KMS-11 (cell line): ENCODE results near the gene DSC2.

Experiments used
- H2AFZ ChIP-seq: fragments of 200-600 bp; sonication (generic); 2 replicates; pipeline ENCODE4 v1.6.1; 2016; ENCODE audit warnings: antibody characterized with exemption, mixed run types, low read depth
- H3K27ac ChIP-seq: fragments of 200-600 bp; sonication (generic); 2 replicates; pipeline ENCODE4 v1.6.1; 2016; ENCODE audit warnings: mild to moderate bottlenecking, mixed run types
- H3K27me3 ChIP-seq: fragments of 200-600 bp; sonication (generic); 2 replicates; pipeline ENCODE4 v1.6.1; 2017; ENCODE audit warnings: mild to moderate bottlenecking, low read depth, mixed run types, moderate library complexity; ENCODE audit not compliant: insufficient read depth
- H3K36me3 ChIP-seq: fragments of 200-600 bp; sonication (generic); 2 replicates; pipeline ENCODE4 v1.6.1; 2017; ENCODE audit warnings: mild to moderate bottlenecking, mixed run types; ENCODE audit not compliant: insufficient read depth
- H3K4me1 ChIP-seq: fragments of 200-600 bp; sonication (generic); 2 replicates; pipeline ENCODE4 v1.6.1; 2016; ENCODE audit warnings: mild to moderate bottlenecking, low read depth, mixed run types; ENCODE audit not compliant: poor library complexity, severe bottlenecking
- H3K4me2 ChIP-seq: fragments of 200-600 bp; sonication (generic); 2 replicates; pipeline ENCODE4 v1.7.0; 2016; ENCODE audit warnings: mild to moderate bottlenecking, mixed run types
- H3K4me3 ChIP-seq: fragments of 200-600 bp; sonication (generic); IDR thresholded peaks from 2 replicates; pipeline ENCODE4 v1.6.1; 2017; ENCODE audit warnings: low read depth, low read length, mixed read lengths; ENCODE audit not compliant: insufficient read depth
- H3K79me2 ChIP-seq: fragments of 200-600 bp; sonication (generic); 2 replicates; pipeline ENCODE4 v1.6.1; 2016; ENCODE audit warnings: low read depth, mixed run types; ENCODE audit not compliant: insufficient read depth
- H3K9ac ChIP-seq: fragments of 200-600 bp; sonication (generic); 2 replicates; pipeline ENCODE4 v1.6.1; 2016; ENCODE audit warnings: mild to moderate bottlenecking, mixed run types
- H4K20me1 ChIP-seq: fragments of 200-600 bp; sonication (generic); 2 replicates; pipeline ENCODE4 v1.6.1; 2016; ENCODE audit warnings: mild to moderate bottlenecking, mixed run types; ENCODE audit not compliant: insufficient read depth
- CTCF ChIP-seq: fragments of 200-600 bp; sonication (generic); conservative IDR thresholded peaks from 2 replicates; pipeline ENCODE4 v1.6.1; 2017; ENCODE audit warnings: low read depth, mild to moderate bottlenecking, antibody characterized with exemption, low read length, moderate library complexity, mixed read lengths

Gene DSC2

GRCh38 chr18:31057917-31058316, 44.3 kb downstream of the DSC2 start:
- no peak overlapping the region for H3K4me2 ChIP-seq
- H3K4me3 ChIP-seq, result no peak overlapping the region
- no peak overlapping the region for H2AFZ ChIP-seq
- no peaks in the 10 kb centered on the region for H3K4me1 ChIP-seq
- TF ChIP-seq CTCF, result no peak
- no peaks in the 10 kb centered on the region for H3K36me3 ChIP-seq
- no peaks in the 10 kb centered on the region for H3K79me2 ChIP-seq
- no peaks in the 10 kb centered on the region for H4K20me1 ChIP-seq
- H3K9ac ChIP-seq, result no peak overlapping the region
- H3K27me3 ChIP-seq, result no peaks in the 10 kb centered on the region
- no peak overlapping the region for H3K27ac ChIP-seq

GRCh38 chr18:31057051-31057450, 45.2 kb downstream of the DSC2 start:
- no peak overlapping the region for H2AFZ ChIP-seq
- no peaks in the 10 kb centered on the region for H3K36me3 ChIP-seq
- H3K27ac ChIP-seq, result no peak overlapping the region
- no peak overlapping the region for H3K9ac ChIP-seq
- TF ChIP-seq CTCF, result no peak
- no peak overlapping the region for H3K4me2 ChIP-seq
- no peaks in the 10 kb centered on the region for H3K27me3 ChIP-seq
- no peaks in the 10 kb centered on the region for H4K20me1 ChIP-seq
- H3K4me3 ChIP-seq, result no peak overlapping the region
- no peaks in the 10 kb centered on the region for H3K79me2 ChIP-seq
- H3K4me1 ChIP-seq, result no peaks in the 10 kb centered on the region

GRCh38 chr18:31056296-31056695, 45.9 kb downstream of the DSC2 start:
- Histone ChIP-seq H3K4me1 (no peaks in the 10 kb centered on the region), H3K79me2 (no peaks in the 10 kb centered on the region), H2AFZ (no peak overlapping the region), H3K27me3 (no peaks in the 10 kb centered on the region), H4K20me1 (no peaks in the 10 kb centered on the region), H3K36me3 (no peaks in the 10 kb centered on the region), H3K27ac (no peak overlapping the region), H3K9ac (no peak overlapping the region), H3K4me3 (no peak overlapping the region), H3K4me2 (no peak overlapping the region)
- no peak for TF ChIP-seq CTCF

- Histone ChIP-seq H3K4me2 (no peak overlapping the region), H3K27ac (no peak overlapping the region), H3K9ac (no peak overlapping the region), H3K79me2 (no peaks in the 10 kb centered on the region), H4K20me1 (no peaks in the 10 kb centered on the region), H3K27me3 (no peaks in the 10 kb centered on the region), H3K36me3 (no peaks in the 10 kb centered on the region), H2AFZ (no peak overlapping the region), H3K4me3 (no peak overlapping the region), H3K4me1 (no peaks in the 10 kb centered on the region)
- no peak for TF ChIP-seq CTCF
Measured at GRCh38 chr18:31050635-31051034, 51.6 kb downstream of the DSC2 start.

- TF ChIP-seq CTCF, result no peak
- H3K79me2 ChIP-seq, result no peaks in the 10 kb centered on the region
- no peaks in the 10 kb centered on the region for H4K20me1 ChIP-seq
- no peak overlapping the region for H3K4me2 ChIP-seq
- H3K4me1 ChIP-seq, result no peaks in the 10 kb centered on the region
- H3K27me3 ChIP-seq, result no peaks in the 10 kb centered on the region
- no peak overlapping the region for H3K27ac ChIP-seq
- H3K9ac ChIP-seq, result no peak overlapping the region
- no peaks in the 10 kb centered on the region for H3K36me3 ChIP-seq
- H3K4me3 ChIP-seq, result no peak overlapping the region
- no peak overlapping the region for H2AFZ ChIP-seq
Measured at GRCh38 chr18:31049189-31049588, 53.0 kb downstream of the DSC2 start.
